ENCODE data around the gene MEGF11.

DNA sequence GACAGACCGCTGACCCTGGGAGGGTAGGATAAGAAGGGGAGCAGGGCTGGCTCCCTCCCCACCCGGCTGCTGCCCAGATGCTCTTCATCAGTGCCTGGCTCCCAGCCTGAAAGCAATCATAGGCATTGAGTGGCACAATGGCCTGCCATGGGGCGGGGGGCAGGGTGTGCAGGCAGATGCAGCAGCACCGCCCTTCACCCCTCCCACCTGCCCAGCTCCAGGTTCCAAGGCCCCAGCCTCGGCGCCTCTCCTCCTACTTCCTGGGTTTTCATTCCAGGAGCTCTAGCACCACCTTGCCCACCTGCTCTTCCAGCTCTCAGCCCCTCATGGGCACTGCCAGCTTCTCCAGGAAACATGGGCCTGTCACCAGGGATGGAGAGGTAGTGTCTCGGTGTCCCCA, 101.7 kb downstream of the MEGF11 start:
- TF ChIP-seq L3MBTL2 (conservative IDR thresholded peaks at IDR 0.05) (no peak), ELF4 (IDR thresholded peaks at IDR 0.05) (no peak), SUZ12 (IDR thresholded peaks at IDR 0.05) (no peak), BHLHE40 (IDR thresholded peaks at IDR 0.05; ENCODE audit: borderline replicate concordance) (no peak), FOXK2 (IDR thresholded peaks at IDR 0.05) (no peak), NFRKB (IDR thresholded peaks at IDR 0.05) (no peak), PKNOX1 (IDR thresholded peaks at IDR 0.05) (no peak), SP1 (IDR thresholded peaks at IDR 0.05) (no peak), FOXM1 (IDR thresholded peaks at IDR 0.05; ENCODE audit: borderline replicate concordance) (no peak), ARNT (IDR thresholded peaks at IDR 0.05) (no peak), HDGF (IDR thresholded peaks at IDR 0.05; ENCODE audit: borderline replicate concordance) (no peak)
